Ishikawa (cell line): ENCODE results near the gene MAPK11.

ENCODE experiments used
- CEBPB ChIP-seq: IDR thresholded peaks from 2 replicates; pipeline ENCODE4 v1.6.1; 2012
- CREB1 ChIP-seq: IDR thresholded peaks from 2 replicates; pipeline ENCODE4 v1.6.1; 2012; ENCODE audit warnings: low read depth
- EGR1 ChIP-seq: IDR thresholded peaks from 2 replicates; pipeline ENCODE4 v1.6.1; 2012
- EP300 ChIP-seq: IDR thresholded peaks from 2 replicates; pipeline ENCODE4 v1.6.1; 2012; ENCODE audit warnings: borderline replicate concordance
- FOXM1 ChIP-seq: IDR thresholded peaks from 2 replicates; pipeline ENCODE4 v1.6.1; 2012; ENCODE audit warnings: low read depth, borderline replicate concordance
- NFIC ChIP-seq: IDR thresholded peaks from 2 replicates; pipeline ENCODE4 v1.6.1; 2012
- RAD21 ChIP-seq: IDR thresholded peaks from 2 replicates; pipeline ENCODE4 v1.6.1; 2012; ENCODE audit warnings: low read depth
- TAF1 ChIP-seq: IDR thresholded peaks from 2 replicates; pipeline ENCODE4 v1.6.1; 2012; ENCODE audit warnings: low read depth, mild to moderate bottlenecking
- TCF12 ChIP-seq: IDR thresholded peaks from 2 replicates; pipeline ENCODE4 v1.6.1; 2012; ENCODE audit warnings: low read depth
- TEAD4 ChIP-seq: IDR thresholded peaks from 2 replicates; pipeline ENCODE4 v1.6.1; 2012
- USF1 ChIP-seq: IDR thresholded peaks from 2 replicates; pipeline ENCODE4 v1.6.1; 2012
- YY1 ChIP-seq: IDR thresholded peaks from 2 replicates; pipeline ENCODE4 v1.6.1; 2012; ENCODE audit warnings: low read depth
- ZBTB7A ChIP-seq: IDR thresholded peaks from 2 replicates; pipeline ENCODE4 v1.6.1; 2012; ENCODE audit warnings: low read depth
- TF ChIP-seq, protein P1 (sequence below): IDR thresholded peaks from 2 replicates; pipeline ENCODE4 v1.6.1; 2012; ENCODE audit warnings: low read depth, mild to moderate bottlenecking
- TF ChIP-seq, protein P2 (sequence below): IDR thresholded peaks from 2 replicates; pipeline ENCODE4 v1.6.1; 2012

The MAPK11 gene

DNA sequence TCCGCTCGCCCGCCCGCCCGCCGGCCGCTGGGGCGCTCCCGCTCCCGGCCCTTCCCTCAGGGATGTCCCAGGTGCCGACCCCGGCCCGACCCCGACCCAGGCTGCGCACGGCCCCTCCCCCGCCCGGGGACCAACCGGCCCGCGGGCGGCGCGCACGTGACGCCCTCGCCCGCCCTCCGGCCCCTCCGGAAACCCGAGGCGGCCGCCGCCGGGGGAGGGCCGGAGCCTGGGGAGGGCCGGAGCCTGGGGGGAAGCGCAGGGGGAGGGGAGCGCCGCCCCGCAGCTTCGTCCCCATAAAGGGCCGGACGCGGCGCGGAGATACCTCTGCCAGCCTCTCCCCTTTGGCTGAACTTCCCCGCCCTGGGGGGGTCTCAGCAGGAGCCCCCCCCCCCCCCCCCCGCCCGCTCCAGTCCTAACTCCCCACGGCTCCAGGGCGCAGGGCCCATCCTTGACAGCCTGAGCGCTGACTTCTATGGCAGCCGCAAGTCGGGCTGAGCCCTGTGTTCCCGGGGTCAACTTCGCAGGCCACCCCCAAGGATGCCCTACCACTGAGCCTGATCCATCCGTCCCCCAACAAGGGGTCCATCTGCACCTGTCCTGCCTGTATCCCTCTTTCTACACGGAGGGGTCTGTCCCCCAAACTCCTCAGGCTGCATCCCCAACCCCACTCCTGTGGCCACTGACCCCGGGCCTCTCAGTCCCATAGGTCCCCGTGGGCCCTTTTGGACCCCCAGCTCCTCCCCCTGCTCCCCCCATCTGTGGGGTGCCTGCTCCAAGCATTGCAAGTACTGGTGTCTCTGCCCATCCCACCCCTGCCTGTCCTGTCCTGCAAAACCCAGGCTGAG lies 8.3 kb downstream of the MAPK11 start, which contains the start of gene MAPK12:
Gene MAPK12 (minus strand): TSS at position 69 of the 845 bp plus-strand sequence. CDS start 174 bp downstream, outside the sequence.
- TF ChIP-seq USF1 (peak; percentile 89), NFIC (no peak)

DNA sequence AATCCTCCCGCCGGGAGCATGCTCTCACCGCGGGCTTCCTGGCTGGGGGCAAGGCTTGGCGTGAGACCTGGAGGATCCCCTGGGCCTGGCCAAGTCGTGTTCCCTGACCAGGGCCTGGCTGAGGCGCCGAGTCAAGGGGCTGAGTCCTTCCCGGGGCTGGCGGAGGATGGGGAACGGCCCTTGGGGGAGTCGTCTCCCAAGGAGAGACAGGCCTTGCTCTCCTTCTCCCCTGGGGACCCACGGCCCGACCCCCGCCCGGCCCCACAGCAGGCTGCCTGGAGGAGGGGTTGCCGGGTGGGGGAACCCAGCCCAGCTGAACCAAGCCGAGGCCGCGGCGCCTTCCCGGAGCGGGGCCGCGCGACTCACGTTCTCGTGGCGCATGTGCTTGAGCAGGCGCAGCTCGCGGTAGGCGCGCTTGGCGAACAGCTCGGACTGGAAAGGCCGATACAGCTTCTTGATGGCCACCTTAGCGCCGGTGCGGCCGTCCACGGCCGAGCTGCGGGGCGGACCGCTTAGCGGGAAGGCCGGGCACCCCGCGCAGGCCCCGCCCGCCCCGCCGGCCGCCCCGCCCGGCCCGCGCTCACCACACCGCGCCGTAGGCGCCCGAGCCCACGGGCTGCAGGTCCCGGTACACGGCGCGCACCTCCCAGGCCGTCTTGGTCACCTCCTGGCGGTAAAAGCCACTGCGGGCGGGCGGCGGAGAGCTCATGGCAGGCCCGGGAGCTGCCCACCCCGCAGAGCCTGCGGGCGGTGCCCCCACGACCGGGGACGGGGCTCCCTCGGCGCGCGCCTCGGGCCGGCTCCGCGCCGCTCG lies 9.2 kb downstream of the MAPK11 start:
- peak; percentile 84 for TF ChIP-seq ZBTB7A
- TF ChIP-seq YY1, result no peak
- TF ChIP-seq, protein P1, sequence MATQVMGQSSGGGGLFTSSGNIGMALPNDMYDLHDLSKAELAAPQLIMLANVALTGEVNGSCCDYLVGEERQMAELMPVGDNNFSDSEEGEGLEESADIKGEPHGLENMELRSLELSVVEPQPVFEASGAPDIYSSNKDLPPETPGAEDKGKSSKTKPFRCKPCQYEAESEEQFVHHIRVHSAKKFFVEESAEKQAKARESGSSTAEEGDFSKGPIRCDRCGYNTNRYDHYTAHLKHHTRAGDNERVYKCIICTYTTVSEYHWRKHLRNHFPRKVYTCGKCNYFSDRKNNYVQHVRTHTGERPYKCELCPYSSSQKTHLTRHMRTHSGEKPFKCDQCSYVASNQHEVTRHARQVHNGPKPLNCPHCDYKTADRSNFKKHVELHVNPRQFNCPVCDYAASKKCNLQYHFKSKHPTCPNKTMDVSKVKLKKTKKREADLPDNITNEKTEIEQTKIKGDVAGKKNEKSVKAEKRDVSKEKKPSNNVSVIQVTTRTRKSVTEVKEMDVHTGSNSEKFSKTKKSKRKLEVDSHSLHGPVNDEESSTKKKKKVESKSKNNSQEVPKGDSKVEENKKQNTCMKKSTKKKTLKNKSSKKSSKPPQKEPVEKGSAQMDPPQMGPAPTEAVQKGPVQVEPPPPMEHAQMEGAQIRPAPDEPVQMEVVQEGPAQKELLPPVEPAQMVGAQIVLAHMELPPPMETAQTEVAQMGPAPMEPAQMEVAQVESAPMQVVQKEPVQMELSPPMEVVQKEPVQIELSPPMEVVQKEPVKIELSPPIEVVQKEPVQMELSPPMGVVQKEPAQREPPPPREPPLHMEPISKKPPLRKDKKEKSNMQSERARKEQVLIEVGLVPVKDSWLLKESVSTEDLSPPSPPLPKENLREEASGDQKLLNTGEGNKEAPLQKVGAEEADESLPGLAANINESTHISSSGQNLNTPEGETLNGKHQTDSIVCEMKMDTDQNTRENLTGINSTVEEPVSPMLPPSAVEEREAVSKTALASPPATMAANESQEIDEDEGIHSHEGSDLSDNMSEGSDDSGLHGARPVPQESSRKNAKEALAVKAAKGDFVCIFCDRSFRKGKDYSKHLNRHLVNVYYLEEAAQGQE, result 0 out of 2 replicates have a peak, but pooled peaks have one; percentile 11
- TF ChIP-seq TEAD4, result no peak
- no peak for TF ChIP-seq FOXM1
- TF ChIP-seq, protein P2, sequence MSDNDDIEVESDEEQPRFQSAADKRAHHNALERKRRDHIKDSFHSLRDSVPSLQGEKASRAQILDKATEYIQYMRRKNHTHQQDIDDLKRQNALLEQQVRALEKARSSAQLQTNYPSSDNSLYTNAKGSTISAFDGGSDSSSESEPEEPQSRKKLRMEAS, result peak; percentile 79

DNA sequence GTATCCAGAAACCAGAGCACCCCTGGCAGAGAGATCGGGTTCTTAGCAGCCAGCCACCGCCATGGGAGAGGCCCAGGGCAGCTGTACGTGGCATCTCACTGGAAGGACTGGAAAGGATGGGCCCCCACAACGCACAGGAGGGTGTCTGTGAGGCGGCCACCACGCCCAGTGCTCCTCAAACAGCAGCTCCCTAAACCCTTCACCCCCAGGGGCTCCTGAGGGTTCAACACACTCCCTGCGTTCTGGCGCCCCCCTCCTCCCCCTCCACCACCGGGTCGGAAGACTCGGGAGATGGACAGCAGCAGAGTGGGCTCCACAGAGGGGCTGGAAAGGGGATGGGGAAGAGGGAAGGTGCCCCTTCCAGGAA lies 9.8 kb downstream of the MAPK11 start:
- no peak for TF ChIP-seq RAD21
- TF ChIP-seq, protein P1, result no peak
- no peak for TF ChIP-seq TEAD4
- TF ChIP-seq, protein P2, result 0 out of 2 replicates have a peak, but pooled peaks have one; percentile 1
- TF ChIP-seq ZBTB7A, result no peak
- TF ChIP-seq NFIC, result no peak

DNA sequence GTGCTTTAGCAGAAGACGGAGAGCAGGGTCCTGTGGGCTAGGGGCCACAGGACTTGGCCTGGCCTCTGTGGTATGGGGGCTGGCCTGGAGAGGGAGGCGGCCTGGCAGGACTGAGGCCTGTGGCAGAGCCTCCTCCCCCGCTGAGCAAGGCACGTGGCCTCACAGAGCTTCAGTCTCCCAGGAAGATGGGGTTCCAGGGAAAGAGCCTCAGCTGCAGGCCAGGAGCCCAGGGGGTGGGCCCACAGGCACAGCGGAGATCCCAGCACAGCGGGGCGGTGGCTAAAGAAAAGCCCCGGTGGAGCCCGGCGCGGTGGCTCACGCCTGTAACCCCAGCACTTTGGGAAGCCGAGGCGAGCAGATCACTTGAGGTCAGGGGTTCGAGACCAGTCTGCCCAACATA lies 10.9 kb downstream of the MAPK11 start:
- no peak for TF ChIP-seq NFIC
- no peak for TF ChIP-seq TAF1
- TF ChIP-seq, protein P2, result no peak
- no peak for TF ChIP-seq USF1
- TF ChIP-seq FOXM1, result no peak
- TF ChIP-seq, protein P1, result no peak
- no peak for TF ChIP-seq RAD21
- no peak for TF ChIP-seq EGR1
- TF ChIP-seq EP300, result no peak
- TF ChIP-seq CREB1, result no peak
- TF ChIP-seq ZBTB7A, result no peak
- no peak for TF ChIP-seq CEBPB
- no peak for TF ChIP-seq YY1
- no peak for TF ChIP-seq TEAD4
- TF ChIP-seq TCF12, result no peak
